ENCODE results near the gene SRSF12. TPM values are rescaled to one million over a fixed set of nuclear protein-coding genes. Genes with fewer than 3 reads are reported as not detected.

SRSF12 gene
- total RNA-seq, 6 experiments from 2014 or later: 0.22 to 0.78 (median 0.40) TPM; not detected in 2

DNA sequence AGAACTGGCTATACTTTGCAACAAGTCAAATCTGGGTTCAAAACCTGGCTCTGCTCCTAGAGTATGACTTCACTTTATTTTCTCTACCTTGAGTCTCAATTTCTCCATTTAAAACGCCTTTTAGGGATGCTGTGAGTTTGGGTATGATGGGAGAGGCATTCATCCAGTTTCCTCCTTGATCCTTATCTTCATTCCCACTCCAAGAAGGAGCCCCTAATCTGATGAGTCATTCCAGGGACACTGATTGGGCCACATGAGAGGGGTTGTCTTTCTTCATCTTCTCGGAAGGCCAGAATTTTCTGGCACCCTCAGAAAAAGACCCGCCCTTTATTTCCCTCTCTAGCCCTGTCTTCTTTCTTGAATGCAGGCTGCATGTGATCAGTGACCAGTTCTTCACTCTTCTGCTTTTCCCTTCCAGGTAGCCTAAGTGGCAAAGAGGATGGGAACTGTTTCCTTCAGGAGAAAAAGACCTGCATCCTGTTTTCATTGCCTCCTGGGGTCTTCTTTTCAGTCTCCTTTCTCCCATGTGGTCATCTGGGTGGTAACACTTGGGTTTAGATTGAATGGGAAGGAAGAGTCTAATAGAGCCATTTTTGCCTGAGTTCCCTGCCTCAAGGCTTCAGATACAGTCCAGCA lies 69.5 kb downstream of the SRSF12 start:
- intact Hi-C loops (cut with DNase I): no loop called here
- no peak for ATAC-seq
- 78% methylated on average over 3 of the region's 3 CpGs for WGBS (ENCODE audit: insufficient coverage, low coverage, low lambda C conversion rate, missing lambda C conversion rate)

DNA sequence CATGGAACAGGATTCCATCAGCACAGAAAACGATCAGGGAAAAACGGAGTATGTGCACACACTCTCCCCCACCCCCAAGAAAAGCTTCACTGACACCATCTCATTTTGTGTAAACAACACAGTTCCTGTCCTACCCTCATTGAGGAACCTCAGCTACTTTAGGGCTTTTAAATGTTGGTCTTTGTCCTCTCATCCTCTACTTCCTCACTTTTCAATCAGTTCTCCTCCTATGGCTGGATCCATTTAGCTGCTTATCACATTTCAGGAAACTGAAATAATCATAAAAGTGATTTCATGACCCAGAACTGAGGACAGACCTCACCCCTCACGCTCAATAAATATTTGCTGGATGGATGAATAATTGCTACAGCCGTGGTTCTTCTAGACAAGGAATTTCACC lies 70.4 kb downstream of the SRSF12 start:
- DNase-seq (no peak), ATAC-seq (peak in 1 of 4 donors; percentile 5)
- Histone ChIP-seq H3K27me3 (no peaks in the 10 kb centered on the region), H3K27ac (no peak overlapping the region), H3K4me3 (no peak overlapping the region), H3K36me3 (no peaks in the 10 kb centered on the region), H3K9me3 (no peaks in the 10 kb centered on the region), H3K4me1 (peaks cover 0 to 14% (median 6%) of the 10 kb centered on the region in 4 donors)
- TF ChIP-seq, protein P1, sequence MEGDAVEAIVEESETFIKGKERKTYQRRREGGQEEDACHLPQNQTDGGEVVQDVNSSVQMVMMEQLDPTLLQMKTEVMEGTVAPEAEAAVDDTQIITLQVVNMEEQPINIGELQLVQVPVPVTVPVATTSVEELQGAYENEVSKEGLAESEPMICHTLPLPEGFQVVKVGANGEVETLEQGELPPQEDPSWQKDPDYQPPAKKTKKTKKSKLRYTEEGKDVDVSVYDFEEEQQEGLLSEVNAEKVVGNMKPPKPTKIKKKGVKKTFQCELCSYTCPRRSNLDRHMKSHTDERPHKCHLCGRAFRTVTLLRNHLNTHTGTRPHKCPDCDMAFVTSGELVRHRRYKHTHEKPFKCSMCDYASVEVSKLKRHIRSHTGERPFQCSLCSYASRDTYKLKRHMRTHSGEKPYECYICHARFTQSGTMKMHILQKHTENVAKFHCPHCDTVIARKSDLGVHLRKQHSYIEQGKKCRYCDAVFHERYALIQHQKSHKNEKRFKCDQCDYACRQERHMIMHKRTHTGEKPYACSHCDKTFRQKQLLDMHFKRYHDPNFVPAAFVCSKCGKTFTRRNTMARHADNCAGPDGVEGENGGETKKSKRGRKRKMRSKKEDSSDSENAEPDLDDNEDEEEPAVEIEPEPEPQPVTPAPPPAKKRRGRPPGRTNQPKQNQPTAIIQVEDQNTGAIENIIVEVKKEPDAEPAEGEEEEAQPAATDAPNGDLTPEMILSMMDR (IDR thresholded peaks at IDR 0.05): no peak
- no peak for TF ChIP-seq POLR2A (IDR thresholded peaks at IDR 0.05)
- 52% methylated on average over 4 of the region's 4 CpGs for WGBS (ENCODE audit: insufficient coverage, low coverage, low lambda C conversion rate, missing lambda C conversion rate)
- intact Hi-C loops (cut with DNase I): no loop called here

More for the DNA sequence above, 69.5 kb downstream of the SRSF12 start:
- H3K9me3 ChIP-seq: no peaks in the 10 kb centered on the region
- no peak for TF ChIP-seq POLR2A (IDR thresholded peaks at IDR 0.05)
- TF ChIP-seq, protein P1 (IDR thresholded peaks at IDR 0.05): no peak
- DNase-seq: no peak
- H3K36me3 ChIP-seq: no peaks in the 10 kb centered on the region
- H3K27me3 ChIP-seq: no peaks in the 10 kb centered on the region
- H3K4me1 ChIP-seq: peaks cover 0 to 14% (median 6%) of the 10 kb centered on the region in 4 donors
- no peak overlapping the region for H3K4me3 ChIP-seq
- no peak overlapping the region for H3K27ac ChIP-seq

Small RNAs within 50 kb of the gene (small RNA-seq; reads per million reads assigned to genes)
- gene RN7SL336P (0 reads per million in 2 experiments), gene RNU2-61P (0.26 to 0.77 reads per million in 2 experiments)

Other genes with a start within 250 kb of the SRSF12 start
- gene RNGTT, start 154.5 kb downstream of the SRSF12 start, total RNA-seq: 10 to 100 TPM in 2 of 6 experiments, 1 to 10 TPM in 4; 5.7 to 11.2 (median 6.5) TPM
- gene PNRC1, start 37.3 kb downstream of the SRSF12 start, total RNA-seq: 100 to 1,000 TPM in 3 of 6 experiments, 10 to 100 TPM in 3; 55.4 to 182 (median 105) TPM
- 1 to 10 TPM; 2.4 to 6.1 (median 4.5) TPM for gene PM20D2, start 28.0 kb upstream of the SRSF12 start, total RNA-seq
- gene GABRR1, start 99.3 kb upstream of the SRSF12 start, total RNA-seq: not detected
- 1 to 10 TPM in 1 of 6 experiments, under 1 TPM in 5; 0.20 to 1.2 (median 0.56) TPM for gene GABRR2, start 197.2 kb upstream of the SRSF12 start, total RNA-seq
- gene UBE2J1, start 234.7 kb upstream of the SRSF12 start, total RNA-seq: 10 to 100 TPM; 14.9 to 22.3 (median 19.7) TPM

All from right lobe of liver (tissue), 6 donors.